Measurements from ENCODE around the gene ZNF512B.
"Not testable (repeated sequence)": the region's sequence is repeated elsewhere in the genome, so short reads cannot be mapped to it uniquely, and the experiment has no call there.

Gene ZNF512B, protein sequence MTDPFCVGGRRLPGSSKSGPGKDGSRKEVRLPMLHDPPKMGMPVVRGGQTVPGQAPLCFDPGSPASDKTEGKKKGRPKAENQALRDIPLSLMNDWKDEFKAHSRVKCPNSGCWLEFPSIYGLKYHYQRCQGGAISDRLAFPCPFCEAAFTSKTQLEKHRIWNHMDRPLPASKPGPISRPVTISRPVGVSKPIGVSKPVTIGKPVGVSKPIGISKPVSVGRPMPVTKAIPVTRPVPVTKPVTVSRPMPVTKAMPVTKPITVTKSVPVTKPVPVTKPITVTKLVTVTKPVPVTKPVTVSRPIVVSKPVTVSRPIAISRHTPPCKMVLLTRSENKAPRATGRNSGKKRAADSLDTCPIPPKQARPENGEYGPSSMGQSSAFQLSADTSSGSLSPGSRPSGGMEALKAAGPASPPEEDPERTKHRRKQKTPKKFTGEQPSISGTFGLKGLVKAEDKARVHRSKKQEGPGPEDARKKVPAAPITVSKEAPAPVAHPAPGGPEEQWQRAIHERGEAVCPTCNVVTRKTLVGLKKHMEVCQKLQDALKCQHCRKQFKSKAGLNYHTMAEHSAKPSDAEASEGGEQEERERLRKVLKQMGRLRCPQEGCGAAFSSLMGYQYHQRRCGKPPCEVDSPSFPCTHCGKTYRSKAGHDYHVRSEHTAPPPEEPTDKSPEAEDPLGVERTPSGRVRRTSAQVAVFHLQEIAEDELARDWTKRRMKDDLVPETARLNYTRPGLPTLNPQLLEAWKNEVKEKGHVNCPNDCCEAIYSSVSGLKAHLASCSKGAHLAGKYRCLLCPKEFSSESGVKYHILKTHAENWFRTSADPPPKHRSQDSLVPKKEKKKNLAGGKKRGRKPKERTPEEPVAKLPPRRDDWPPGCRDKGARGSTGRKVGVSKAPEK

DNA sequence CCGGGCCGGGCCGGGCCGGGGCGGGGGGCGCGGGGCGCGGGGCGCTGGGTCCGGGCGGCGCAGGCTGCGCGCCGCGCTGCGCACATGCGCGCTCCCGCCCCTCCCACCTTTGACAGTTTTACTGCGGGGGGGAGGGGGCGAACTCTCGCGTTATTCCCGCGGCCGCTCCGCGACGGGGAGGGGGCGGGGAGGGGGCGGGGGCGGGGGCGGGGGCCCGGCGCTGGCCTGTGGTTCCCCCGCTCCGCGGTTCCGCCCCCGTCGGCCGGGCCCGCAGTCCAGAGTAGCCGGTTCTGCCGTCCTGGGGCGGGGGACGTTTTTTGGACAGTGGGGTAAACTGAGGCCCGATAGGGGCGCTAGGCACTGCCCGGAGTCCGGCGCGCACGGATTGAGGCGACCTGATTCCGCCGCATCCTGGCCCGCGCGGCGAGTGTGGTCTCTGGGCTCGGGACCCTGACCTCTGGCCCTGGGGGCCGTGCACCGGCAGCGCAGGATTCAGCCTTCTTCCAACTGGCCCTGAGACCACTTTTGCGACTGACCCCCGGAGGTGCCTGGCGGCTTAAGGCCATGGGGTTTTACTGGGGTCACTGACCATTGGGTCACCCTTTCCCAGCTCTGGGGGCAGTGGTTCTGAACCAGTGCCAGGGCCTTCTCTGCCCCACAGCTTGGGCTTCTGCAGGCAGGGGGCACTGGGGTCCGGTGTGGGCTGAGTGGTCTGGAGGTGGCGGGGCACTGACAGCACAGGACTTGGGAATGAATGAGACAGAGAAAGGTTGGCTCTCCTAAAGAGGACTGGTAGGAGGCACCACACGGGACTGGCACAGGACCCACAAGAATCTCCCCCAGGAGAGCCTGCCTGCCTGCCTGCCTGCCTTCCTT, at the start of gene ZNF512B:
ZNF512B (minus strand) TSS at position 93 of the 876 bp plus-strand sequence. CDS start 1,980 bp downstream, outside the sequence.
- peak; percentile 39 for DNase-seq (ENCODE audit: low read depth, low spot score)

GRCh38 chr20:64015635-64016034, 45.9 kb upstream of the ZNF512B start:
- no peak for DNase-seq (ENCODE audit: low read depth, low spot score)

DNA sequence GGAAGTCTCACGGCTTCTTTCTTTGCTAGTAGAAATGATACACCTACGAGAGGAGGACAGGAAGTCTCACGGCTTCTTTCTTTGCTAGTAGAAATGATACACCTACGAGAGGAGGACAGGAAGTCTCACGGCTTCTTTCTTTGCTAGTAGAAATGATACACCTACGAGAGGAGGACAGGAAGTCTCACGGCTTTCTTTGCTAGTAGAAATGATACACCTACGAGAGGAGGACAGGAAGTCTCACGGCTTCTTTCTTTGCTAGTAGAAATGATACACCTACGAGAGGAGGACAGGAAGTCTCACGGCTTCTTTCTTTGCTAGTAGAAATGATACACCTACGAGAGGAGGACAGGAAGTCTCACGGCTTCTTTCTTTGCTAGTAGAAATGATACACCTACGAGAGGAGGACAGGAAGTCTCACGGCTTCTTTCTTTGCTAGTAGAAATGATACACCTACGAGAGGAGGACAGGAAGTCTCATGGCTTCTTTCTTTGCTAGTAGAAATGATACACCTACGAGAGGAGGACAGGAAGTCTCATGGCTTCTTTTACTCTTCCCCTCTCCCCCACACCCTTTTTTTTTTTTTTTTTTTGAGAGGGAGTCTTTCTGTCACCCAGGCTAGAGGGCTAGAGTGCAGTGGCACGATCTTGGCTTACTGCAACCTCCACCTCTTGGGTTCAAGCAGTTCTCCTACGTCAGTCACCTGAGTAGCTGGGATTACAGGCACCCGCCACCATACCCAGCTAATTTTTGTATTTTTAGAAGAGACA, 42.8 kb upstream of the ZNF512B start:
- not testable (repeated sequence) for DNase-seq (ENCODE audit: low read depth, low spot score)

GRCh38 chr20:64011366-64011779, 41.6 kb upstream of the ZNF512B start:
- DNase-seq (ENCODE audit: low read depth, low spot score) = no peak

- DNase-seq (ENCODE audit: low read depth, low spot score) = no peak
Measured at GRCh38 chr20:64010711-64011237, 41.0 kb upstream of the ZNF512B start.

- no peak for DNase-seq (ENCODE audit: low read depth, low spot score)
Measured at GRCh38 chr20:64009811-64010387, 40.2 kb upstream of the ZNF512B start.

- peak; percentile 39 for DNase-seq (ENCODE audit: low read depth, low spot score)
Measured at GRCh38 chr20:64006902-64007301, 37.2 kb upstream of the ZNF512B start.

DNA sequence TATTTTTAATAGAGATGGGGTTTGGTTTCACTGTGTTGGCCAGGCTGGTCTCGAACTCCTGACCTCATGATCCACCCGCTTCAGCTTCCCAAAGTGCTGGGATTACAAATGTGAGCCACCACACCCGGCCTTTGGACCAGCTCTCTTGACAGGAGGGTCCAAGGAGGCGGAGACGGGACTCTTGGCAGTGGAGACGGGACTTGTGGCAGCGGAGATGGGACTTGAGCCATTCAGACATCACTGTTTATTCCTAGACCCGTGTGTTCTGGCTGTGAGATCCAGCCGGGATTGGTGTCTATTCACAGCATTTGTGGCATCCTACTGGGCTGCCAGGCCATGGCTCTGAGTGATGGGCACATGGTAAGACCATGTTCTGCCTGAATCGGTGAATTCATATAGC, 36.8 kb upstream of the ZNF512B start:
- DNase-seq (ENCODE audit: low read depth, low spot score) = no peak

DNA sequence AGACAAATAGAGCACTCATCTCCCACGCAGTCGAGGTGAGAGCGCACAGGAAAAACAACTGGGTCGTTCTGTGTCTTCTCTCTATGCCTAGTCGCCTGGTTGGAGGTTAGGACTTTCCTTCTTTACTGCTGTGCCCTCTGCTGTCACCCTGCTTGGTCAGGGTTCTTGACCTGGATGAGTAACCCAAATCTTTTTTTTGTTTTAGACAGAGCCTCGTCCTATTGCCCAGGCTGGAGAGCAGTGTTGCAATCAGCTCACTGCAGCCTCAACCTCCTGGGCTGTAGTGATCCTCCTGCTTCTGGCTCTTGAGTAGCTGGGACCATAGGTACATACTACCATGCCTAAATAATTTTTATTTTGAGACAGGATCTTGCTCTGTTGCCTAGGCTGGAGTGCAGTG, 35.7 kb upstream of the ZNF512B start:
- no peak for DNase-seq (ENCODE audit: low read depth, low spot score)

GRCh38 chr20:64003960-64004725, 34.4 kb upstream of the ZNF512B start:
- DNase-seq (ENCODE audit: low read depth, low spot score) = no peak

GRCh38 chr20:64001607-64002011, 31.9 kb upstream of the ZNF512B start:
- no peak for DNase-seq (ENCODE audit: low read depth, low spot score)

- no peak for DNase-seq (ENCODE audit: low read depth, low spot score)
Measured at GRCh38 chr20:64000906-64001305, 31.2 kb upstream of the ZNF512B start.

DNA sequence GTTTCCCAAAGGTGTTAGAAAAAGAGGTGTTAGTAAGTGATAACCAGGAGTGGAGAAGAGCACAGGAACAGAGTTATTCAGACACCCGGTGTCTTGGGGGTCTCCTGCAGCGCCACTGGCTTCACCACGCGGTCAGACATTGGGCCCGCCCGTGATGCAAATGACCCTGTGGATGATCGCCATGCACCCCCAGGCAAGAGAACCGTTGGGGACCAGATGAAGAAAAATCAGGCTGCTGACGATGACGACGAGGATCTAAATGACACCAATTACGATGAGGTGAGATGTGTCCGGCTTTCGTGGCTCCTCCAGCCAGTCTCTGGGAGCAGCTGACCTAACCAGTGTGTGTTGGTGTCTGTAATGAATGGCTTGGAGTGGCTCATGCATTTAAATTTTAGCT, 13.2 kb upstream of the ZNF512B start:
- no peak for DNase-seq (ENCODE audit: low read depth, low spot score)

- DNase-seq (ENCODE audit: low read depth, low spot score) = peak; percentile 97
Measured at GRCh38 chr20:63980806-63981728, 11.3 kb upstream of the ZNF512B start, which contains the start of gene PRPF6. Gene PRPF6 (plus strand): TSS chr20:63981132. CDS start chr20:63981246, 114 bp downstream.

GRCh38 chr20:63980317-63980805, 10.6 kb upstream of the ZNF512B start:
- no peak for DNase-seq (ENCODE audit: low read depth, low spot score)

DNA sequence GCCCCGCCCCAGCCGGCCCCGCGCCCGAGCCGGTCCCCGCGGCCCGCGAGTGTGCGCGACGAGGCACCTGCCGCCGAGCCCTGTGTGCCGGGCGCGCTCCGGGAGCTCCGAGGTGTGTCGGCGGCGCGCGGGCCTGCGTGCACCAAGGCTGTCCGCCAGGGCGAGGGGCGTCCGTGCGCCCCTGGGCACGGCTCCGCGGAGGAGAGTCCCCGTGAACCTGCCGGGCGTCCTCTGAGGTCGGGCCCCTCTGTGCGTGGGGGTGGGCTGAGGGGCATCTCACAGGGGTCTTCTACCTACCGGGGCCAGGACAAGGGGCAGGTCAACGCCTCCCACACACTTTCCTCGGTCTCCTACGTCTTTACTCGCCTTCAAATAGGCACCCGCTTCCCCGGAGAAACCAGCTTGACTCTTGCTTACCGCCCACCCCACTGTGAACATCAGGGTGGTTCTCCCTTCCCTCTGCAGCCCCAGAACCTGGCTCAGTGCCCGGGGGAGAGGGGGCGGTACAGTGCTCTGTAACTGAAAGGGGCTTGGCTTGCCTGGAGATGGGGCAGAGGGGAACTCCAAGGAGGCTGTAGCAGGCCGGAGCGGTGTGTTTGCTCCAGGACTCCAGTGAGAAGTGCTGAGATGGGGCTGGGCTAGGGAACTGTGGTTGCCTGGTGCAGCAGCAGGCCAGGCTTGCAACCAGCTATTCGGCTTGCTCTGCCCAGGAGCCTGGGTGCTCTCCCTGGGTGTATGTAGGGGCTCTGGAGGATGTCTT, 10.0 kb upstream of the ZNF512B start, which contains the start of gene SAMD10:
SAMD10 (minus strand) TSS at position 86 of the 760 bp plus-strand sequence. CDS start 175 bp downstream, outside the sequence.
- DNase-seq (ENCODE audit: low read depth, low spot score) = peak; percentile 56

DNA sequence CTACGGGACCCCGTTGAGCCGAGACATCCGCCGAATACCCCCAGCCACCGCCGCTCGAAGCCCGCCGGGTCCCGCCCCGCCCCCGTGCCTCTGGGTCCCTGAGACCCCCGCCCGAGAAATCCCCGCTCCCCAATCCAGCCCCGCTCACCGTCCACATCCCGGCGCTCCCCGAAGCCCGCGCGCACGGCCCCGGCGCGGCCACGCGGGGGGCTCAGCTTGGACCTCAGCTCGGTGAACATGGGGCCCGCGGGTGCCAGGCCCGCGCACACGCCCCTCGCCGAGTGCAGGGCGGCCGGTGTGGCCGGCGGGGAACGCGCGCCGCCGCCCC, 9.5 kb upstream of the ZNF512B start:
- no peak for DNase-seq (ENCODE audit: low read depth, low spot score)
